Naive thymus-derived CD8-positive, alpha-beta T cell (primary cell): ENCODE results near the gene SLC35D2. TPM values are rescaled to one million over a fixed set of nuclear protein-coding genes. Genes with fewer than 3 reads are reported as not detected.
"Not testable (repeated sequence)": the region's sequence is repeated elsewhere in the genome, so short reads cannot be mapped to it uniquely, and the experiment has no call there.

ENCODE experiments used
- ATAC-seq, 2 donors: fragments of 150-1000 bp; cut with Tn5 transposase in 1 of 2; sonication (Bioruptor Pico), chemical (Tn5 transposase) in 1 of 2; 1 replicate in 1 of 2; 2 replicates in 1 of 2; pipeline ENCODE4 v1.10.0; 2021; ENCODE audit warnings: mild to moderate bottlenecking in 2 of 2, moderate library complexity in 2 of 2
- POLR2A ChIA-PET: fragments of 350-600 bp; sonication (Branson Sonifier 250); formaldehyde crosslinking; loops from one replicate; lab custom pipeline; 2021; ENCODE audit warnings: antibody characterized with exemption; lab: Charles Lee
- DNase-seq, 10 donors: peaks; one replicate each; pipeline versions ENCODE4 v3.0.0 to v3.0.0-alpha.2; 2020 to 2022
- H3K27ac Mint-ChIP-seq, 10 donors: one replicate each; pipeline ENCODE4 v1.8.0; 2020 to 2022; ENCODE audit warnings: mild to moderate bottlenecking in 10 of 10, mixed read lengths in 10 of 10, moderate library complexity in 4 of 10, inconsistent platforms in 1 of 10
- H3K27me3 Mint-ChIP-seq, 5 donors: one replicate each; pipeline ENCODE4 v1.8.0; 2021 to 2022; ENCODE audit warnings: mixed read lengths in 5 of 5
- H3K36me3 Mint-ChIP-seq, 3 donors: one replicate each; pipeline ENCODE4 v1.8.0; 2020 to 2022; ENCODE audit warnings: mixed read lengths in 3 of 3, mild to moderate bottlenecking in 2 of 3, inconsistent platforms in 1 of 3
- H3K4me1 Mint-ChIP-seq, 4 donors: one replicate each; pipeline ENCODE4 v1.8.0; 2021 to 2022; ENCODE audit warnings: mixed read lengths in 4 of 4
- H3K4me3 Mint-ChIP-seq, 10 donors: one replicate each; pipeline ENCODE4 v1.8.0; 2020 to 2022; ENCODE audit warnings: mild to moderate bottlenecking in 10 of 10, mixed read lengths in 10 of 10, moderate library complexity in 6 of 10, inconsistent platforms in 1 of 10
- H3K9me3 Mint-ChIP-seq, 9 donors: one replicate each; pipeline ENCODE4 v1.8.0; 2020 to 2022; ENCODE audit warnings: mixed read lengths in 9 of 9, mild to moderate bottlenecking in 3 of 9, inconsistent platforms in 1 of 9, moderate library complexity in 1 of 9
- polyA plus RNA-seq, 3 donors: library from polyadenylated mRNA; unstranded; fragments of 300-500 nt; fragmentation: Illumina TruSeq; gene quantifications; one replicate each; pipeline ENCODE4 v1.2.3, GENCODE V29; 2021
- total RNA-seq, 8 experiments: library from RNA in 2 of 8; stranded (reverse) in 2 of 8; gene quantifications; one replicate each; pipeline ENCODE4 v1.2.3 and lab custom pipeline; 2021 to 2026

The SLC35D2 gene
- total and polyA plus RNA-seq, 5 experiments from 2014 or later: 17.0 to 25.6 (median 21.5) TPM

DNA sequence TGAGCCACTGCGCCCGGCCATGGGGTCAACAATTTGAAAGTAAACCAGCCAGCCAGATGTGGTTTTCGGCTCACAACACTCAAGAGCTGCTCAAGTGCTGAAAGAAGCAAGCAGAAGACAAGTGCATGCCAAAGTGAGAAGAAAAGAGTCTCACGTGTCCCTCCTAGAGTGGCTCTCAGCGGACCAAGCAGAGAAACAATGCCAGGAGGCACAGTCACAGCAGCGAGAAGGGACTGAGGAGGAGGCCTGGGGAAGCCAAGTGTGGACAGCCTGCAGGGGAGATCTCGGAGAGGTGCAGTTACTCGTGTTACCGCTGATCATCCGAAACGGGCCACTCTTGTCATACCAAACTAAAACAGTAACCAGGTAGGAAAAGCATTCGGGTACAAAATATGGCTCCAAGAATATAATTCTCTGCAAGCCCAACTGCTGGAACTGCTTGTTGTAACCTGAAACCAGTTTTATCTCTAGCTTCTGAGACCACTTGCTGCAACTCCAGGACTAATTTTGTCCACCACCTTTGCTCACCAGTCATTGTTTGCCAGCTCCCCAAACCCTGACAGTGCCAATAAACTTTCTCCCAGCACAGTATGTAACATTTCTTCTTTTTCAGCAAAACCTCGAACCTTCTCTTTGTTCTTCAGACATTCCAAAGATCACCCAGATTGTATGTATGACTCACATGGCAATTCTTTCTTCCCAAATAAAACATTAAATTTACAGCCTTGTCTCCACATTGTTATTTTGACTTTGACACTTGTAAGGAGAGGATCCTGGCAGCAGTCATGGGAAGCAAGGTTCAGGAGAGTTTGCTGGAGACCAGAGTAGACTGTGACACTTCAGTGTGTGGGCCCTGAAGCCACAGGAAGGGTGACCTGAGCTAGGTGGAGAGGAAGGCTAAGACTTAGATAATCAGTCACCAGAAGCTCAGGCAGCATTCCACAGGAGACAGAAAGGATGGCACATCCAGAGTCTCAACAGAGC is 6.3 kb downstream of the SLC35D2 start:
- Mint-ChIP-seq H3K4me1 (peaks cover 16 to 34% (median 33%) of the 10 kb centered on the region in 4 donors), H3K27ac (peak overlapping the region in 4 of 10 donors; percentile 1 to 75 (median 50)), H3K36me3 (peaks cover 0 to 10% (median 5%) of the 10 kb centered on the region in 3 donors), H3K27me3 (no peaks in the 10 kb centered on the region), H3K4me3 (no peak overlapping the region), H3K9me3 (no peaks in the 10 kb centered on the region)
- POLR2A ChIA-PET: interaction anchor here (0.6 kb wide), 2 partner anchors 13 to 286 kb away, joined by 4 to 6 read pairs; no protein-coding TSS in a partner anchor
- DNase-seq: no peak
- no peak for ATAC-seq

GRCh38 chr9:96375507-96375906 is 8.0 kb downstream of the SLC35D2 start:
- not testable (repeated sequence) for H3K27ac Mint-ChIP-seq, H3K4me3 Mint-ChIP-seq, H3K36me3 Mint-ChIP-seq, DNase-seq, H3K9me3 Mint-ChIP-seq, H3K27me3 Mint-ChIP-seq, ATAC-seq
- H3K4me1 Mint-ChIP-seq: peaks cover 7 to 22% (median 20%) of the 10 kb centered on the region in 4 donors
- POLR2A ChIA-PET: interaction anchor here (0.7 to 1.0 kb wide), 4 partner anchors 19 to 56 kb away, joined by 3 to 4 read pairs (median 3); partner anchors contain the start of gene ZNF367

GRCh38 chr9:96367943-96368342 is 15.6 kb downstream of the SLC35D2 start:
- no peak for DNase-seq
- peaks cover 4 to 24% (median 17%) of the 10 kb centered on the region in 3 donors for H3K36me3 Mint-ChIP-seq
- H3K27ac Mint-ChIP-seq: peak overlapping the region in 1 of 10 donors; percentile 32
- H3K27me3 Mint-ChIP-seq: no peaks in the 10 kb centered on the region
- POLR2A ChIA-PET: interaction anchor here (0.6 to 1.6 kb wide), 2 partner anchors 14 to 33 kb away, joined by 5 read pairs; no protein-coding TSS in a partner anchor
- ATAC-seq: no peak
- peaks cover 1 to 4% (median 3%) of the 10 kb centered on the region in 4 donors for H3K4me1 Mint-ChIP-seq
- no peak overlapping the region for H3K4me3 Mint-ChIP-seq
- H3K9me3 Mint-ChIP-seq: no peaks in the 10 kb centered on the region

DNA sequence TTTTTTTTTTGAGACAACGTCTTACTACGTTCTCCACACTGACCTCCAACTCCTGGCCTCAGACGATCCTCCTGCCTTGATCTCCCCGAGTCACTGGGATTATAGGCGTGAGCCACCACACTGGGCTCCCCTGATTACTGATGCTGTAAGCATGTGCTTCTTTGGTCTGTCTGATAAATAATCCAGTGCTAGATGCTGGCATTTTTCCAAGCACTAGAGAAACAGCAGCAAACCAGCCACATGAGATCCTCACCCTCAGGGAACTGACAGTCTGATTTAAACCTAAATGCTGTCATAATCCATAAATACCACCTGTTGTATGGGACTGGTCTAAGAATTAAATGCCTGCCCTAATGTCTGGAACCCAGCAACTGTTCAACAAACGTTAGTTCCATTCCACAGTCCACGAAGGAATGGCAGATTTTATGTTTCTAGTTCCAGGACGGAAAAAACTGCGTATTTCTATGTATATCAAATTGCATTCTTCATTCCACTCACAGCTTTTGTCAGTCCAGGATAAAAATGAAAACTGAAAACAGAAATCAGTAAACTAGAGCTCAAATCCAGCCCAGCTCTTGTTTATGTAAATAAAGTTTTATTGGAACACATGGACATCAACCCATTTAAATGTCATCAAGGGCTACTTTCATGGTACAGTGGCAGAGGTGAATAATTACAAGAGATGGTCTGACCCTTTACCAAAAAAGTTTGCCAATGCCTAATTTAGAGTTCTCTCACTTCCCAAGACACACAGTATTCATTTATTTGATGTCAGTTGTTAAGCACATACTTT is 20.1 kb downstream of the SLC35D2 start:
- Mint-ChIP-seq H3K27ac (peak overlapping the region in 1 of 10 donors; percentile 11), H3K4me1 (peaks cover 0 to 3% (median 0%) of the 10 kb centered on the region in 4 donors), H3K9me3 (no peaks in the 10 kb centered on the region), H3K36me3 (peaks cover 9 to 59% (median 33%) of the 10 kb centered on the region in 3 donors), H3K27me3 (no peaks in the 10 kb centered on the region), H3K4me3 (no peak overlapping the region)
- POLR2A ChIA-PET: no interaction called here
- DNase-seq: no peak
- no peak for ATAC-seq

GRCh38 chr9:96362119-96362518 is 21.4 kb downstream of the SLC35D2 start:
- H3K27me3 Mint-ChIP-seq, ATAC-seq, DNase-seq, H3K27ac Mint-ChIP-seq, H3K4me1 Mint-ChIP-seq, H3K4me3 Mint-ChIP-seq, H3K9me3 Mint-ChIP-seq: not testable (repeated sequence)
- peaks cover 9 to 66% (median 32%) of the 10 kb centered on the region in 3 donors for H3K36me3 Mint-ChIP-seq
- POLR2A ChIA-PET: interaction anchor here (0.6 kb wide), 1 partner anchor 10 kb away, joined by 4 read pairs; no protein-coding TSS in a partner anchor

DNA sequence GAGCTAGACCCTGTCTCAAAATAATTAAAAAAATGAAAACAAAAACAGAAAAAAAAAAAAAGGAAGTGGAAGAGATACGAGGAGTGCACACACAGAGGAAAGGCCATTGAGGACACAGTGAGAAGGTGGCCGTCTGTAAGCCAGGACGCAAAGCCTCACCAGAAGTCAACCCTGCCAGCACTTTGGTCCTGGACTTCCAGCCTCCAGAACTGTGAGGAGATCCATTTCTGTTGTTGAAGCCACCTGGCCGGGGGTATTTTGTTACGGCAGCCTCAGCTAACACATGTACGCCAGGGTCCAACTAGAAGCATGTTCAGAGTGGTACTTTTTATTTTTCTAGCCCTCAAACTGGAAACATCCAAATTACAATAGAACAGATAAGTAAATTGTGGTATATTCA is 21.8 kb downstream of the SLC35D2 start:
- Mint-ChIP-seq H3K27me3 (no peaks in the 10 kb centered on the region), H3K36me3 (peaks cover 9 to 69% (median 32%) of the 10 kb centered on the region in 3 donors), H3K4me1 (peaks cover 0 to 3% (median 0%) of the 10 kb centered on the region in 4 donors), H3K9me3 (no peaks in the 10 kb centered on the region), H3K4me3 (no peak overlapping the region), H3K27ac (no peak overlapping the region)
- DNase-seq (no peak), ATAC-seq (no peak)
- POLR2A ChIA-PET: no interaction called here

DNA sequence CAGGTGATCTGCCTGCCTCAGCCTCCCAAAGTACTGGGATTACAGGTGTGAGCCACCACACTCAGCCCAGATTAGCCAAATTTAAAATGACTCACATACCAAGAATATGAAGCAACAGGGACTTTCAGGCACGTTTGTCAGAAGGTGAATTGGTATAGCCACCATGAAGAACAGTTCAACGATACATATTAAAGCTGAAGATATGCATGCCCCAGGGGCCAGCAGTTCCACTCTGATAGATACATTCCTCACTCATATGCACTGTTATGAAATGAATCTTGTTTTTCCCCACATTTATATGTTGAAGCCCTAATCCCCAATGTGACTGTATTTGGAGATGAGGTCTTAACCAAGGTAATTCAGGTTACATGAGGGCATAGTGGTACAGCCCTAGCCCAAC is 22.5 kb downstream of the SLC35D2 start:
- Mint-ChIP-seq H3K27ac (no peak overlapping the region), H3K27me3 (no peaks in the 10 kb centered on the region), H3K4me3 (no peak overlapping the region)

DNA sequence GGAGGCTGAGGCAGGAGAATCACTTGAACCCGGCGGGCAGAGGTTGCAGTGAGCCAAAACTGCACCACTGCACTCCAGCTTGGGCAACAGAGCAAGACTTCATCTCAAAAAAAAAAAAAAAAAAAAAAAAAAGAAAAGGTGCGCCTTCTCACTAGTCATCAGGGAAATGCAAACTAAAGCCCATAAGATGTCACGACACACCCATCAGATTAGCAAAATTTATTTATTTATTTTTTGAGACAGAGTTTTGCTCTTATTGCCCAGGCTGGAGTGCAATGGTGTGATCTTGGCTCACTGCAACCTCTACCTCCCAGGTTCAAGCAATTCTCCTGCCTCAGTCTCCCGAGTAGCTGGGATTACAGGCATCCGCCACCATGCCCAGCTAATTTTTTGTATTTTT is 23.0 kb downstream of the SLC35D2 start:
- DNase-seq, H3K4me3 Mint-ChIP-seq, ATAC-seq, H3K4me1 Mint-ChIP-seq, POLR2A ChIA-PET, H3K9me3 Mint-ChIP-seq, H3K27me3 Mint-ChIP-seq: not testable (repeated sequence)
- Mint-ChIP-seq H3K27ac (peak overlapping the region in 1 of 10 donors; percentile 68), H3K36me3 (peaks cover 9 to 78% (median 37%) of the 10 kb centered on the region in 3 donors)

More for the DNA sequence above, 22.5 kb downstream of the SLC35D2 start:
- no peak for DNase-seq
- no peaks in the 10 kb centered on the region for H3K9me3 Mint-ChIP-seq
- ATAC-seq: no peak
- POLR2A ChIA-PET: no interaction called here
- peaks cover 0 to 3% (median 0%) of the 10 kb centered on the region in 4 donors for H3K4me1 Mint-ChIP-seq
- H3K36me3 Mint-ChIP-seq: peaks cover 9 to 74% (median 35%) of the 10 kb centered on the region in 3 donors

DNA sequence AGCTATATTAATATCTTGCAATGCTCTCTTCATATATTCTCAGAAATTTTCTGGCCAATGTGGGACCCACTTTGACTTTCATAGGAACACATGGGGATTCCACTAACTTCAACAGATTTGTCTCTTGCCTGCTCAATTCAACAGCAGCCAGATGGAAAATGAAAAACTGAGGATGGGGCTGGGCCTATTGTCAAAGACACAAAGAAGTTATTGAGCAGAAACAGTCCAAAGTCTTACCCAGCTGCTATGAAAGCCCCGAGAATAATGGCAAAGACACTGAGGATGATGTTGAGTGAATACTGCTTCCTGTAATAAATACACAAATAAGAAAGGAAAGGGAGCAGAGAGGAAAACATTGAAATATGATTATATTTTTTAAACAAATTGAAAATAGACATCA is 32.6 kb downstream of the SLC35D2 start:
- no peaks in the 10 kb centered on the region for H3K27me3 Mint-ChIP-seq
- H3K4me3 Mint-ChIP-seq: no peak overlapping the region
- DNase-seq (no peak), ATAC-seq (no peak)
- no peak overlapping the region for H3K27ac Mint-ChIP-seq
- H3K4me1 Mint-ChIP-seq: peaks cover 0 to 2% (median 0%) of the 10 kb centered on the region in 4 donors
- peaks cover 0 to 4% (median 0%) of the 10 kb centered on the region in 9 donors for H3K9me3 Mint-ChIP-seq
- peaks cover 0 to 24% (median 23%) of the 10 kb centered on the region in 3 donors for H3K36me3 Mint-ChIP-seq
- POLR2A ChIA-PET: no interaction called here

DNA sequence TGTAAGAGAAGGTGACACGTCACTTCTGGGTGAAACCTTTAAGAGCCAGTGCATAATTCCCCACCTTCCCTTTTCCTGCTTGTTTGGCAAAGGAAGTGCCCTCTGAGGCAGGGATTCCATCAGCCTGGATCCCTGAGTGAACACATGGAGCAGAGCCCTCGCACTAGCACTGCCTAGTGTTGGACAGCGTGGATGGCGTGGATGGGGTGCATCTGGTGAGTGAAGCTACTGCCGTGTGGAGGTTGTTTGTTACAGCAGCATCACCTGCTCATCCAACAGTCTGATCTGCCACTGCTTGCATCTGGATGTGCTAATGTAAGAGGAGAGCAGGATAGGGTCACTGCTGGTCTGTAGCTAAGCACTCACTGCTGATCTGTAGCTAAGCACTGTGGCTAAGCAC is 35.2 kb downstream of the SLC35D2 start:
- H3K27me3 Mint-ChIP-seq: no peaks in the 10 kb centered on the region
- POLR2A ChIA-PET: no interaction called here
- H3K9me3 Mint-ChIP-seq: peaks cover 0 to 4% (median 0%) of the 10 kb centered on the region in 9 donors
- H3K27ac Mint-ChIP-seq: peak overlapping the region in 1 of 10 donors; percentile 61
- DNase-seq (no peak), ATAC-seq (no peak)
- H3K4me1 Mint-ChIP-seq: peaks cover 0 to 2% (median under 1%) of the 10 kb centered on the region in 4 donors
- H3K4me3 Mint-ChIP-seq: no peak overlapping the region
- H3K36me3 Mint-ChIP-seq: peaks cover 0 to 22% (median 14%) of the 10 kb centered on the region in 3 donors

DNA sequence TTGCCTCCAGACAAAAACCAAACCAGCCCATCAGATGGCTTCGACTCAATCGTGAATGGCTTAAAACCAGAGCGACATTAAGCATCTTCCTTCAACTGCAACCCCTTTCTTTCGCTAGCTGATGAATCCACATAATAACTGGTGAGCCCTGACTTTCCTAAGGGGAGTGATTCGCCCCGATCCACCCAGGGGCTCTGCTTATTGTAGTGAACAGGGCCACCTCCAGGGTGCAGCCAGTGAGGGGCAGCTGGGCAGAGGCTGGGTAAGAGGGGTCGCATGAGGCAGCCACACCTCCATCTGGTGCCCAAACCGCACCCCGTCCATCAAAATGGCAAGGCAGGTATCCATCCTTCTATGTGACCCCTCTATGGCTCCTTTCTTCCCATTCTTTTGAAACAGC is 38.0 kb downstream of the SLC35D2 start:
- no peak for DNase-seq
- H3K27me3 Mint-ChIP-seq: no peaks in the 10 kb centered on the region
- POLR2A ChIA-PET: no interaction called here
- H3K36me3 Mint-ChIP-seq: peaks cover 0 to 20% (median 13%) of the 10 kb centered on the region in 3 donors
- peak overlapping the region in 2 of 10 donors; percentile 14 to 21 for H3K27ac Mint-ChIP-seq
- H3K4me3 Mint-ChIP-seq: no peak overlapping the region
- ATAC-seq: no peak
- H3K4me1 Mint-ChIP-seq: peaks cover 0 to 2% (median under 1%) of the 10 kb centered on the region in 4 donors
- peaks cover 0 to 4% (median 0%) of the 10 kb centered on the region in 9 donors for H3K9me3 Mint-ChIP-seq
